GM23338 (cell line): ENCODE measurements around the gene TRIM45.

Experiments used
- CREB1 ChIP-seq: fragments of 250-450 bp; sonication (Bioruptor Pico); IDR thresholded peaks from 2 replicates; pipeline ENCODE4 v1.5.0; 2020; ENCODE audit warnings: low read depth, mild to moderate bottlenecking, moderate library complexity
- EZH2 ChIP-seq: fragments of 200-600 bp; sonication (generic); IDR thresholded peaks from one replicate; pipeline ENCODE4 v1.8.0; 2017; ENCODE audit warnings: antibody characterized with exemption, mild to moderate bottlenecking, low read depth; ENCODE audit not compliant: unreplicated experiment
- EZH2phosphoT487 ChIP-seq: fragments of 200-600 bp; sonication (generic); IDR thresholded peaks from one replicate; pipeline ENCODE4 v1.8.1; 2018; ENCODE audit warnings: antibody characterized with exemption; ENCODE audit not compliant: unreplicated experiment
- POLR2AphosphoS5 ChIP-seq: IDR thresholded peaks from 2 replicates; pipeline ENCODE4 v1.6.1; 2016; ENCODE audit warnings: antibody characterized with exemption, low read depth
- TF ChIP-seq, protein P1 (sequence below), 2 experiments: fragments of 200-600 bp in 1 of 2; sonication (generic) in 1 of 2; conservative IDR thresholded peaks; 2 replicates each; pipeline versions ENCODE4 v1.5.1 to v1.6.1; 2016 to 2017; ENCODE audit warnings: antibody characterized with exemption in 2 of 2, low read depth in 2 of 2, mild to moderate bottlenecking in 2 of 2, moderate library complexity in 1 of 2

DNA sequence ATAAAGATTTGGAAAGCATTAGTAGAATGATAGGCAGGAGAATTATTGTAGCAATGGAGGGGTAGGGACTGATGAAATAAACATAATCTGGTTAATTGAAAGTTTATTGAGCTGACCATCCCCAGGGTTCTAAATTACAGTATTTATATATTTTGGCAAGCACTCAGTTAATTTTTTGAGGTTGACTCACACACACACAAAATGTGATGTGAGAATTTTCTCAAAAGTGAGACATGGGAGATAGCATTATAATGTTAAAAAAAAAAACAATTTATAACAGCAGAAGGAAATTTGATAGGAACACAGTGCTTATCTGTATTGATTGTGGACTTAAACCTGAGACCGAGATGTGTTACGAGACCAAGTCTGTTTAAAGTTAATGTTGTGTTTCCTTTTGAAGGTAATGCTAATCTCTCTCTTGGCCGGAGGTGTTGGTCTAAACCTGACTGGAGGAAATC, 24.6 kb downstream of the TRIM45 start:
- no peak for TF ChIP-seq EZH2
- TF ChIP-seq, protein P1, sequence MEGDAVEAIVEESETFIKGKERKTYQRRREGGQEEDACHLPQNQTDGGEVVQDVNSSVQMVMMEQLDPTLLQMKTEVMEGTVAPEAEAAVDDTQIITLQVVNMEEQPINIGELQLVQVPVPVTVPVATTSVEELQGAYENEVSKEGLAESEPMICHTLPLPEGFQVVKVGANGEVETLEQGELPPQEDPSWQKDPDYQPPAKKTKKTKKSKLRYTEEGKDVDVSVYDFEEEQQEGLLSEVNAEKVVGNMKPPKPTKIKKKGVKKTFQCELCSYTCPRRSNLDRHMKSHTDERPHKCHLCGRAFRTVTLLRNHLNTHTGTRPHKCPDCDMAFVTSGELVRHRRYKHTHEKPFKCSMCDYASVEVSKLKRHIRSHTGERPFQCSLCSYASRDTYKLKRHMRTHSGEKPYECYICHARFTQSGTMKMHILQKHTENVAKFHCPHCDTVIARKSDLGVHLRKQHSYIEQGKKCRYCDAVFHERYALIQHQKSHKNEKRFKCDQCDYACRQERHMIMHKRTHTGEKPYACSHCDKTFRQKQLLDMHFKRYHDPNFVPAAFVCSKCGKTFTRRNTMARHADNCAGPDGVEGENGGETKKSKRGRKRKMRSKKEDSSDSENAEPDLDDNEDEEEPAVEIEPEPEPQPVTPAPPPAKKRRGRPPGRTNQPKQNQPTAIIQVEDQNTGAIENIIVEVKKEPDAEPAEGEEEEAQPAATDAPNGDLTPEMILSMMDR (conservative IDR thresholded peaks at IDR 0.05; ENCODE audit: low read depth in 2 of 2), result no peak
- no peak for TF ChIP-seq EZH2phosphoT487
- no peak for TF ChIP-seq POLR2AphosphoS5
- TF ChIP-seq CREB1 (CRISPR knock-in tag), result no peak
